CD4-positive, alpha-beta T cell treated with Interleukin-6 for 4 hours (primary cell): ENCODE results near the gene RAD18.

Source experiments
- DNase-seq: peaks from one replicate; pipeline ENCODE4 v3.0.0-alpha.2; 2020; ENCODE audit warnings: mixed read lengths

RAD18 gene

DNA sequence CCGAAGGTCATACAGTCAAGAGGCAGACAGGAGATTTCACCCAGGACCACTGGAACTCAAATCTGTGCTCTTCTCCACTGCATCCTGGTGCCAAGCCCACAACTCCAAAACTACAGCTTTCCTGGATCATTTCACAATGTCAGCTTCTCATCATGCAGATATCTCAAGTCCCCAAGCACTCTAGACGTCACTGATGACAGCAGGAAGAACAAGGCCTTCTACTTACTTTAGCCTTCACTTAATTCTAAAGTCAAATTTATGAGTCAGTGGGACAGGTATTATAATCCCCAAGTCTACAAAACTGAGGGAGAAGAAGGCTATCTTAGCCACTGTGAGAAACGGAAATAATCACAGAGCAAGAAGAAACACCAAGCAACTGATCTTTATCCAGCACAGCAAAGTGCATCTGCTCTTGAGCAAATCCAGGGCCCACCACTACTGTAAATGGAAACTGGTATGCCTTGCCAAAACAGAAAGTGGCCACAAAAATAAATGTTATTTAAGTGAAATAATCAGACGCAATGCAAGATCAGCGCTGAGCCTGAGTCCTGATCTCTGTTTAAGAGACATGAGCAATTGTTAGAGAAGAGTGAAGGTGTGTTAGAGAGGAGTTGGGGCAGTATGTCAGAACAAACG is 928 bp downstream of the RAD18 start:
- no peak for DNase-seq

- DNase-seq = no peak
These were observed 3.6 kb downstream of the RAD18 start for GRCh38 chr3:8959668-8960067.

DNA sequence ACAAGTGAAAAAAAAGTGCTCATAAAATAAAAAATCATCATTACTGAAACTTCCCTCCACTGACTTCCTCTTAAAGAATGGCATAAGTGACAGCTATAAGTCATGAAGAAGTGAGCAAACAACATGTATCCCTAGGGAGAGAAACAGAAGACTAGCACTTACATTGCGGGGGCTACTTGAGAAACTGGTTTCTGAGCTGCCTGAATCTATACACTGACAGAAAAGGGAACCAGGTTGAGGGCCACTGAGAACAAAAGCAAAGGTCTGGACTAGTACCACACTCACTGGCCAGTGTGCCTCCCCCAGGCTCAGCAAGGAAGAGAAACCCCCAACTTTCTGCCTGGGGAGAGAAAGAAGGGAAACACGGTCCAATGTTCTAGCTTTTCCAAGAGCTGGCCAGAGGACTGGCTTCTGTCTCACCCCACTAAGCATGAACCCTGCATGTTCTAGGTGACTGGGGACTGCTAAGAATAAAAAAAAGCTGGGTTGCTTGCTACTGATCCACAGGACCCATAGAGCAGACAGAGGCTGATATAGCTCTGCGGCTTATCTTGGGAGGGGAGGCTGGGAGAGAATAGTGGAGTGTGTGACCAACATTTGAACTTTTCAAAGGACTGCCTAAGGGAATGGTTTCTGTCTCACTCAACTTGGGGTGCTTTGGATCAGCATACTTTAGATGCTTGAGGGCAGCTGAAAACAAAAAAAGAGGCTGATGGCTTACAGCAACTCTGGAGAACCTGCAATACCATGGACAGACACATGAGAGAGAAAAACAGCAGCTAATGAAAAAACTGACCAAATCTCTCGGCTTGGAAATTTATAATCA is 8.1 kb downstream of the RAD18 start:
- no peak for DNase-seq

- no peak for DNase-seq
These were observed 10.0 kb downstream of the RAD18 start for GRCh38 chr3:8953313-8953712.

DNA sequence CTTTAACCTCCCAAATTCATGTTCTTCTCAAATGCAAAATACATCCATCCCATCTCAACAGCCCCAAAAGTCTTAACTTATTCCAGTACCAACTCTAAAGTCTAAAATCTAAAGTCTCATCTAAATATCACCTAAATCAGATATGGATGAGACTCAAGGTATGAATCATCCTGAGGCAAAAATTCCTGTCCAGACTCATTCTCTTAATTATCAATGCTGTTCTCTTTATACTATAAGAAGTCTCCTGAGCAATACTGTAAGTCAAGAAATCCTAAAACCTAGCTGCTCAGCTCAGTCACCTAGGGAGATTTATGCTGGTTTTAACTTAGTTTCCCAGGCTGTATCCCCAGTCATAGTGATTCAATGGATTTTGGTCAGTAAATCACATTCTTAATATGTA is 11.1 kb downstream of the RAD18 start:
- DNase-seq = no peak

DNA sequence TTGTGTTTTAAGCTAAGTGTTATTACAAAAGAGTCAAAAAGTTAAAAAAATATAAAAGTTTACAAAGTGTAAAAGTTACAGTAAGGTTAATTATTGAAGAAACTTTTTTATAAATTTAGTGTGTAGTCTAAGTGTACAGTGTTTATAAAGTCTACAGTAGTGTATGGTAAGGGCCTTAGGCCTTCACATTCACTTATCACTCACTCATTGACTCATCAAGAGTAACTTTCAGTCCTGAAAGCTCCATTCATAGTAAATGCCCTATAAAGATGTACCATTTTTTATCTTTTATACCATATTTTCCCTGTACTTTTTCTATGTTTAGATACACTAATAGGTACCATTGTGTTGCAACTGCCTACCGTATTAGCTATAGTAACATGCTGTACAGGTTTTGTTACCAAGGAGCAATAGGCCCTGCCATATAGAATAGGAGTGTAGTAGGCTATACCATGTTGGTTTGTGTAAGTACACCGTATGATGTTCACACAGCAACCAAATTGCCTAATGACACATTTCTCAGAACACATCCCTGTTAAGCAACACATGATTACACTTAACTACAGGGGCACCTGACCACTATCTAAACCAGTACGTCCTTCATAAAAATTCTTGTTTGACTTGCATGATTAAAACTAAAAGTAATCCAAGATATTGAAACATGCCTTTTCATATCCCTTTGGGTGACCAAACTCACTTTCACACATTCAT is 17.2 kb downstream of the RAD18 start:
- no peak for DNase-seq

DNA sequence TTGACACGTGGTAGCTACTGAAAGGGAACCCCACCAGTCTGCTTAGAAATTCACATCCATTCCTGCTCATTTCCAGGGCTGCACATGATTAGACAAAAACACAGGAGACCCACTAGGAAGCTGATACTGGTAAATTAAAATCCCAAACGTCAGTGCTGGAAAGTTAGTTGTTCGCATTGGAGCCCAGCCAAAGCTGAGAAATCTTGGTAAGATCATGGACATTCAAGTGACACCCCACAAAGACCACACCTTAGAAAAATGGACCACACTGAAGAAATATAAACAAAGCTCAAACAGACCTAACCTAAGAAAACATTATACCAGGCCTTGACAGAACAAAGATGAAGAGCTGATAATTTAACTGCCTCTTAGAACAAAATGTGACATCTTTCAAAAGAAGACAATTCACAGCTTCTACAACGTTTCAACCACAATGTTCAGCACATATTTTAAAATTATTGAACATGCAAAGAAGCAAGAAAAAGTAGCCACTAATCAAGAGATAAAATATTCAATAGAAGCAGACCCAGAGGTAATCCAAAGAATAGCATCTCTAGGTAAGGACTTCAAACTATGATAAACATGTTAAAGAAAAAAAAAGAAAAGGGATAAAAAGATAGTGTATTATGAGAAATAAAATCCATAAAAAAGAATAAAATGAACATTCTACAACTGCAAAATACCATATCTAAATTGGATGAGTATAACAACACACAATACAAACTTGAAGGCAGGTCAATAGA is 20.4 kb downstream of the RAD18 start:
- DNase-seq = no peak

GRCh38 chr3:8942115-8942514 is 21.2 kb downstream of the RAD18 start:
- DNase-seq = no peak

GRCh38 chr3:8938021-8938420 is 25.3 kb downstream of the RAD18 start:
- DNase-seq = no peak

DNA sequence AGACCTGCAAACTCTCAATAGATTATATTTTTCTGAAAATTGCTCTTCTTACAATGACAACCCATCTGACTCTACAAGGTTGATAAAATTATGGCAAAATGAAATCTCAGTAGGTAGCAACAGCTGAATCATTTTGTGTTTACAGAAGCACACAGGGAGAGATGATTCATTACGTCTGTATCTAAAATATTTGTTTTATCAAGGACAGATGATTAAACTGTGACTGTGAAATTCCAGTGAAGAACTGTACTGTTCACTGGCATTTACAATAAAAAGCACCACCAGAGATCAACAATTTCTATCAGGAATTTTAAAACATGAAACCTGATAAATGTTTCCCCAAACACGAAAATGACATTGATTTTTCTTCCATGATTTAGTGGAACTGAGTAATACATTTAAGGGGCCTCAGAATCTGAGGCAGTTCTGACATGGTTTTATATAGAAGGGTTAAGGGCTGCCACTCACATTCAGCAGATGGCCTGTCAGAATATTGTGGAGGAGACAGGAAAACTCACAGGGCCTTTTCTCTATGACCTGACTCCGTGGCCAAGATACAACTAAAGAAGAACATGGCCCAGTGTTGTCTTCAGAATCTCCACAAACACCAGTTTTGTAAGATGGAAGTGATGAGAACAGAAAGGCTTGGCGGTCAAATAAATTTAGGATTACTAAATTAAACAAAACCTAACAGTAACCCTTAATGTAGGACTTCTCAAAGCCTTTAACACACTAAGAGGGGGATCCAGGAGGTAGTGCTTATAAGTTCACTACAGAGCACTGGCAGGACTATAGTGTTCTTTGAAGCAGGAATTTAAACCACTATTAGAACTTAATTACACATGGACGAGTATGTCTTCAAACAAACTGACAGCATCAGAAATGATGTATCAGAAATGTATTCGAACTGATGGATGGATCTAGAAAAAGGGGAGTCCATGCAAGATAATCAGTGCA is 25.9 kb downstream of the RAD18 start:
- DNase-seq = no peak

- no peak for DNase-seq
These were observed 30.8 kb downstream of the RAD18 start for GRCh38 chr3:8932507-8932906.

GRCh38 chr3:8931342-8931741 is 31.9 kb downstream of the RAD18 start:
- DNase-seq = no peak

DNA sequence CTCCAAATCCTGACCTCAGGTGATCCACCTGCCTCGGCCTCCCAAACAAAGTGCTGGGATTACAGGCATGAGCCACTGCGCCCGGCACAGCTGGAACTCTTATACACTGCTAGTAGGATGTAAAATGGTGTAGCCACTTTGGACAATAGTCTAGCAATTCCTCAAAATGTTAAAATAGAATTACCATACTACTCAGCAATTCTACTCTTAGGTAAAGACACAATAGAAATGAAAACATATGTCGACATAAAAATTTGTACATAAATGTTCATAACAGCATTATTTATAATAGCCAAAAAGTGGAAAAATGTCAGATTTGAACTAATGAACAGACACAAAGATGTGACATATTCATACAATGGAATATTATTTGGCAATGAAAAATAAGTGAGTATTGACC is 33.4 kb downstream of the RAD18 start:
- no peak for DNase-seq

DNA sequence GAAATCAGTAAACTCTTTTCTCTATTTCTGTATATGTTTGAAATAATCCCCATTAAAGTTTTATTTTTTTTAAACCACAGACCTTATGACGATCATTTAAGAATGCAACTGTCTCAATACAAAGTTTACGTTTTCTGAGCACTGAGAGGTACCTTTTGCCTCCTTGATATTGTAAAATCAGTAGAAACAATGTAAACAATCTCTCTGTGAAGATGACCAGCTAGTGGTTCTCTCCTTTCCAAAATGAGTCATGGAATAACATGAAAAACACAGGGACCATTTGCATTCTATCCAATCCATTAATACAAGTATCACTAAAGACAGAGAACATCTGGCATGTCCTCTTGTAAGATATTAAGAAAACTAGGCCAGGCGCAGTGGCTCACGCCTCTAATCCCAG is 48.8 kb downstream of the RAD18 start:
- DNase-seq = no peak

- no peak for DNase-seq
These were observed 51.5 kb downstream of the RAD18 start for GRCh38 chr3:8911781-8912180.

DNA sequence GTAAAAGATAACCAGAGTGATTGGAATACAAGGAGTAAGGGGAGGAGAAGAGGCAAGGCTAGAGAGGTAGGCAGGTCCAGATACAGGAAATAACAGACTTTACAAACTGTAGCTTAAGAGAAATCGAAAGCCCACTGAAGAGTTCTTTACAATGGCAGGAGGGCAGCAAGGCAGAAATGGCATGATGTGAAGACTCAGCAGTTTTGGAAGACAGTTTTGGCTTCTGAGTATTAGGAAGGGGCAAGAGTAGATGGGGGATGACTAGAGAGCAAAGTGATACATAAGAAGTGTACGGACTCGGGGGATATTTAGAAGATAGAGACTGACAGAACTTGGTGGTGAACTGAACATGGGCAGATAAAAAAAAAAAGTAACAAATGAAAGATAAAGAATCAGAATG is 54.1 kb downstream of the RAD18 start:
- no peak for DNase-seq

DNA sequence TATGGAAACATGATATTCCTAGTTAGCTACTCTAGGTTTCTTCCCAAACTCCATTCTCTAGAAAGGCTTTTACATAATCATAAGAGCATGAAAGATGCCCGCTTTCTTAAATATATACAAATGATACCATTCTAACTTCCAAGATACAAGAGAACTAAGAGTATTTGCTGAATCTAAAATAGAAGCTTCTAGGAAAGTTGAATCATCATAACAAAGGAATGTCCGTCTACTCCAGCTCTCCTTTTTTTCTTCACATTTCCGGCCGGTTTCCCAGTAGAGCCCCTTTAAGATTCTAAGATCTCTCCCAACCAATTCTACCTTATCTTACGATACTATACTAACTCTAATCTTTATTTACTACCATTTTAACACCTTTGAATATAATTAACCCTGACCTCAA is 60.1 kb downstream of the RAD18 start:
- no peak for DNase-seq

DNA sequence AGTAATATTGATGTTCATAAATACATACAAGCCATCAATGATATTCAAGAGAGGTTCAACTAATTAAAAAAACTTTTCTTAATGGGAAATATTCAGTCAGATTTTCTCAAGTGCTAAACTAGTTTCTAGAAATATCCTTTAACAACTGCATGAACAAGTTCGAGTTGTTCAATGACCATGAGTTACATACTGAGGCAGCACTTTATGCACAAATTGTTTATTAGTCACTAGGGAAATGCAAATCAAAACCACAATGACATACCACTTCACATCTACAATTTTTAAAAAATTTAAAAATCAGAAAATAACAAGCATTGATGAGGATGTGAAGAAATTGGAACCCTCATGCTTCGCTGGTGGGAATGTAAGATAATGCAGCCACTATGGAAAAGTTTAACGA is 62.4 kb downstream of the RAD18 start:
- no peak for DNase-seq

GRCh38 chr3:8899876-8900460 is 63.3 kb downstream of the RAD18 start:
- no peak for DNase-seq

GRCh38 chr3:8895829-8896228 is 67.4 kb downstream of the RAD18 start:
- no peak for DNase-seq

GRCh38 chr3:8893001-8893400 is 70.3 kb downstream of the RAD18 start:
- no peak for DNase-seq

DNA sequence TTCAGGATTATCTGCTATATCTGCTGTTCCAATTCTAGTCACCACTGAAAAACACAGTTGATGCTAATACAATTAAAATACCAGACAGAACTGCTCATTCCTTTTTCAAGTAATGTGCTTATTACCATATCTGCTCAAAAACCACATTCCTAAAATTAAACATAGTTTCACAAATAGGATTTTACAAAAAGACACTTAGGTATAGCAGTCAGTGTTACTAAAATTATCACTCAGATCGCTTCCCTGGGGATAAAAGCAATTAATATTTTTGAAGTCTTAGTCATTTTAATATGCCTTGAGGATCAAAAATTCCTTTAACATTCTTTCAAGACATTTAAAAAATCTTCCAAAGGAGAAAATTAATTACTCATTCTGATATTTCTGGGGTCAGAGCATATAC is 71.5 kb downstream of the RAD18 start:
- no peak for DNase-seq
